Muscle layer of duodenum (tissue), 2 donors: ENCODE data around the gene DDX52.

ENCODE experiments used
- H3K27ac ChIP-seq: one replicate; pipeline ENCODE4 v1.7.0; 2013; ENCODE audit warnings: mild to moderate bottlenecking, low read length
- H3K27me3 ChIP-seq: one replicate; pipeline ENCODE4 v1.7.0; 2013; ENCODE audit warnings: low read depth, mild to moderate bottlenecking, control low read depth, low read length
- H3K36me3 ChIP-seq, 2 donors: one replicate each; pipeline ENCODE4 v1.7.0; 2013; ENCODE audit warnings: low read length in 2 of 2, control low read depth in 1 of 2, mild to moderate bottlenecking in 1 of 2; ENCODE audit not compliant: insufficient read depth in 2 of 2, control insufficient read depth in 1 of 2
- H3K4me1 ChIP-seq, 2 donors: one replicate each; pipeline ENCODE4 v1.7.0; 2013; ENCODE audit warnings: low read length in 2 of 2, mild to moderate bottlenecking in 2 of 2, control low read depth in 1 of 2, moderate library complexity in 1 of 2; ENCODE audit not compliant: insufficient read depth in 2 of 2, control insufficient read depth in 1 of 2
- H3K4me3 ChIP-seq, 2 donors: one replicate each; pipeline ENCODE4 v1.7.0; 2013; ENCODE audit warnings: low read length in 2 of 2, low read depth in 1 of 2, mild to moderate bottlenecking in 1 of 2
- H3K9me3 ChIP-seq, 2 donors: one replicate each; pipeline ENCODE4 v1.7.0; 2013; ENCODE audit warnings: low read length in 2 of 2, control low read depth in 1 of 2, mild to moderate bottlenecking in 1 of 2; ENCODE audit not compliant: control insufficient read depth in 1 of 2
- donor health status: healthy.

DDX52 gene

GRCh38 chr17:37672548-37673078 lies 29.4 kb upstream of the DDX52 start:
- Histone ChIP-seq H3K36me3 (no peaks in the 10 kb centered on the region), H3K4me3 (no peak overlapping the region), H3K27ac (no peak overlapping the region), H3K4me1 (peaks cover 0 to 4% of the 10 kb centered on the region in 2 donors), H3K9me3 (no peaks in the 10 kb centered on the region), H3K27me3 (no peaks in the 10 kb centered on the region)

GRCh38 chr17:37671824-37672547 lies 28.7 kb upstream of the DDX52 start:
- H3K4me1 ChIP-seq, result peaks cover 0 to 4% of the 10 kb centered on the region in 2 donors
- no peaks in the 10 kb centered on the region for H3K27me3 ChIP-seq

GRCh38 chr17:37671028-37671823 lies 28.0 kb upstream of the DDX52 start:
- no peaks in the 10 kb centered on the region for H3K36me3 ChIP-seq
- H3K4me3 ChIP-seq, result no peak overlapping the region
- H3K27ac ChIP-seq, result peak overlapping the region; percentile 75
- H3K27me3 ChIP-seq, result no peaks in the 10 kb centered on the region
- H3K9me3 ChIP-seq, result no peaks in the 10 kb centered on the region
- H3K4me1 ChIP-seq, result peaks cover 0 to 4% of the 10 kb centered on the region in 2 donors

More at GRCh38 chr17:37671824-37672547, 28.7 kb upstream of the DDX52 start:
- Histone ChIP-seq H3K36me3 (no peaks in the 10 kb centered on the region), H3K9me3 (no peaks in the 10 kb centered on the region), H3K4me3 (no peak overlapping the region), H3K27ac (peak overlapping the region; percentile 75)

- no peaks in the 10 kb centered on the region for H3K27me3 ChIP-seq
- no peak overlapping the region for H3K4me3 ChIP-seq
- no peaks in the 10 kb centered on the region for H3K9me3 ChIP-seq
- H3K4me1 ChIP-seq, result peaks cover 0 to 4% of the 10 kb centered on the region in 2 donors
- H3K36me3 ChIP-seq, result no peaks in the 10 kb centered on the region
- H3K27ac ChIP-seq, result no peak overlapping the region
These were observed 23.8 kb upstream of the DDX52 start for GRCh38 chr17:37667039-37667438.

GRCh38 chr17:37664214-37664613 lies 21.0 kb upstream of the DDX52 start:
- H3K27me3 ChIP-seq, result no peaks in the 10 kb centered on the region
- H3K4me1 ChIP-seq, result no peaks in the 10 kb centered on the region
- H3K27ac ChIP-seq, result no peak overlapping the region
- H3K9me3 ChIP-seq, result no peaks in the 10 kb centered on the region
- H3K36me3 ChIP-seq, result no peaks in the 10 kb centered on the region
- no peak overlapping the region for H3K4me3 ChIP-seq

GRCh38 chr17:37662353-37662752 lies 19.1 kb upstream of the DDX52 start:
- Histone ChIP-seq H3K9me3 (no peaks in the 10 kb centered on the region), H3K4me1 (no peaks in the 10 kb centered on the region), H3K27me3 (no peaks in the 10 kb centered on the region), H3K36me3 (no peaks in the 10 kb centered on the region), H3K27ac (no peak overlapping the region), H3K4me3 (no peak overlapping the region)

GRCh38 chr17:37661400-37662014 lies 18.3 kb upstream of the DDX52 start:
- H3K4me3 ChIP-seq, result no peak overlapping the region
- no peaks in the 10 kb centered on the region for H3K36me3 ChIP-seq
- H3K4me1 ChIP-seq, result no peaks in the 10 kb centered on the region
- no peaks in the 10 kb centered on the region for H3K9me3 ChIP-seq
- no peaks in the 10 kb centered on the region for H3K27me3 ChIP-seq
- H3K27ac ChIP-seq, result no peak overlapping the region

GRCh38 chr17:37659925-37660324 lies 16.7 kb upstream of the DDX52 start:
- Histone ChIP-seq H3K36me3 (no peaks in the 10 kb centered on the region), H3K9me3 (no peaks in the 10 kb centered on the region), H3K4me3 (no peak overlapping the region), H3K27me3 (no peaks in the 10 kb centered on the region), H3K4me1 (no peaks in the 10 kb centered on the region), H3K27ac (no peak overlapping the region)

GRCh38 chr17:37657202-37657601 lies 14.0 kb upstream of the DDX52 start:
- H3K9me3 ChIP-seq, result no peaks in the 10 kb centered on the region
- H3K4me3 ChIP-seq, result no peak overlapping the region

GRCh38 chr17:37651849-37652248 lies 8.6 kb upstream of the DDX52 start:
- Histone ChIP-seq H3K27me3 (no peaks in the 10 kb centered on the region), H3K27ac (no peak overlapping the region), H3K36me3 (no peaks in the 10 kb centered on the region), H3K4me1 (no peaks in the 10 kb centered on the region), H3K4me3 (no peak overlapping the region), H3K9me3 (no peaks in the 10 kb centered on the region)

More at GRCh38 chr17:37657202-37657601, 14.0 kb upstream of the DDX52 start:
- H3K27me3 ChIP-seq, result no peaks in the 10 kb centered on the region
- no peak overlapping the region for H3K27ac ChIP-seq
- H3K4me1 ChIP-seq, result no peaks in the 10 kb centered on the region
- H3K36me3 ChIP-seq, result no peaks in the 10 kb centered on the region

- H3K4me1 ChIP-seq, result no peaks in the 10 kb centered on the region
- no peaks in the 10 kb centered on the region for H3K36me3 ChIP-seq
- H3K27ac ChIP-seq, result no peak overlapping the region
- no peak overlapping the region for H3K4me3 ChIP-seq
- H3K9me3 ChIP-seq, result no peaks in the 10 kb centered on the region
- H3K27me3 ChIP-seq, result no peaks in the 10 kb centered on the region
These were observed 7.3 kb upstream of the DDX52 start for GRCh38 chr17:37650419-37651003.
